ENCODE data around the gene CHMP6. TPM values are rescaled to one million over a fixed set of nuclear protein-coding genes. Genes with fewer than 3 reads are reported as not detected.
A peak's percentile ranks its signal among the peaks of the same experiment; 100 is the strongest.

CHMP6 gene
- total RNA-seq, 1 experiment from 2014 or later: 23.1 TPM

- no peak overlapping the region for H3K9ac ChIP-seq (ENCODE audit: low read length)
- H2AFZ ChIP-seq (ENCODE audit: low read length): no peak overlapping the region
- H3K9me2 ChIP-seq (replicated peaks; ENCODE audit: insufficient read depth, low read length): no peaks in the 10 kb centered on the region
- H3K4me1 ChIP-seq (ENCODE audit: low read length): peaks cover 5% of the 10 kb centered on the region
- DNase-seq: no peak
- H3K79me2 ChIP-seq (ENCODE audit: low read length): no peaks in the 10 kb centered on the region
- no peaks in the 10 kb centered on the region for H4K20me1 ChIP-seq (ENCODE audit: insufficient read depth, low read depth, low read length)
- no peak overlapping the region for H3K4me3 ChIP-seq (ENCODE audit: low read length)
- H3K27me3 ChIP-seq (ENCODE audit: low read length): no peaks in the 10 kb centered on the region
- H3K36me3 ChIP-seq (ENCODE audit: insufficient read depth, low read length): no peaks in the 10 kb centered on the region
- H3K27ac ChIP-seq (ENCODE audit: low read length): no peak overlapping the region
- no peaks in the 10 kb centered on the region for H3K9me3 ChIP-seq (ENCODE audit: low read length)
- H3K4me2 ChIP-seq (ENCODE audit: low read depth, low read length, poor library complexity, severe bottlenecking): no peak overlapping the region
These were observed 44.7 kb downstream of the CHMP6 start for GRCh38 chr17:81036197-81036941.

GRCh38 chr17:81037026-81037797 lies 45.6 kb downstream of the CHMP6 start:
- Histone ChIP-seq H2AFZ (ENCODE audit: low read length) (no peak overlapping the region), H3K36me3 (ENCODE audit: insufficient read depth, low read length) (no peaks in the 10 kb centered on the region), H3K4me2 (ENCODE audit: low read depth, low read length, poor library complexity, severe bottlenecking) (no peak overlapping the region), H4K20me1 (ENCODE audit: insufficient read depth, low read depth, low read length) (no peaks in the 10 kb centered on the region), H3K9me3 (ENCODE audit: low read length) (no peaks in the 10 kb centered on the region), H3K9ac (ENCODE audit: low read length) (no peak overlapping the region), H3K27ac (ENCODE audit: low read length) (no peak overlapping the region), H3K4me1 (ENCODE audit: low read length) (peaks cover 5% of the 10 kb centered on the region), H3K9me2 (replicated peaks; ENCODE audit: insufficient read depth, low read length) (no peaks in the 10 kb centered on the region), H3K4me3 (ENCODE audit: low read length) (no peak overlapping the region), H3K79me2 (ENCODE audit: low read length) (no peaks in the 10 kb centered on the region), H3K27me3 (ENCODE audit: low read length) (no peaks in the 10 kb centered on the region)
- no peak for DNase-seq

GRCh38 chr17:81037798-81038733 lies 46.4 kb downstream of the CHMP6 start:
- H3K4me3 ChIP-seq (ENCODE audit: low read length): no peak overlapping the region
- no peak for DNase-seq
- peaks cover 5% of the 10 kb centered on the region for H3K4me1 ChIP-seq (ENCODE audit: low read length)
- no peak overlapping the region for H3K27ac ChIP-seq (ENCODE audit: low read length)
- no peak overlapping the region for H3K9ac ChIP-seq (ENCODE audit: low read length)
- no peaks in the 10 kb centered on the region for H3K27me3 ChIP-seq (ENCODE audit: low read length)
- no peaks in the 10 kb centered on the region for H4K20me1 ChIP-seq (ENCODE audit: insufficient read depth, low read depth, low read length)
- H3K36me3 ChIP-seq (ENCODE audit: insufficient read depth, low read length): no peaks in the 10 kb centered on the region
- H3K79me2 ChIP-seq (ENCODE audit: low read length): no peaks in the 10 kb centered on the region
- H3K9me3 ChIP-seq (ENCODE audit: low read length): no peaks in the 10 kb centered on the region
- H3K4me2 ChIP-seq (ENCODE audit: low read depth, low read length, poor library complexity, severe bottlenecking): no peak overlapping the region
- no peak overlapping the region for H2AFZ ChIP-seq (ENCODE audit: low read length)
- H3K9me2 ChIP-seq (replicated peaks; ENCODE audit: insufficient read depth, low read length): no peaks in the 10 kb centered on the region

- H3K4me2 ChIP-seq (ENCODE audit: low read depth, low read length, poor library complexity, severe bottlenecking): no peak overlapping the region
- no peak overlapping the region for H3K9ac ChIP-seq (ENCODE audit: low read length)
- no peaks in the 10 kb centered on the region for H3K9me3 ChIP-seq (ENCODE audit: low read length)
- H3K36me3 ChIP-seq (ENCODE audit: insufficient read depth, low read length): no peaks in the 10 kb centered on the region
- no peak overlapping the region for H3K4me3 ChIP-seq (ENCODE audit: low read length)
- H2AFZ ChIP-seq (ENCODE audit: low read length): no peak overlapping the region
- peaks cover 3% of the 10 kb centered on the region for H3K4me1 ChIP-seq (ENCODE audit: low read length)
- DNase-seq: no peak
- no peaks in the 10 kb centered on the region for H3K79me2 ChIP-seq (ENCODE audit: low read length)
- no peaks in the 10 kb centered on the region for H3K9me2 ChIP-seq (replicated peaks; ENCODE audit: insufficient read depth, low read length)
- H4K20me1 ChIP-seq (ENCODE audit: insufficient read depth, low read depth, low read length): no peaks in the 10 kb centered on the region
- no peaks in the 10 kb centered on the region for H3K27me3 ChIP-seq (ENCODE audit: low read length)
- no peak overlapping the region for H3K27ac ChIP-seq (ENCODE audit: low read length)
These were observed 47.5 kb downstream of the CHMP6 start for GRCh38 chr17:81039096-81039495.

GRCh38 chr17:81039854-81040758 lies 48.5 kb downstream of the CHMP6 start:
- no peak for DNase-seq
- Histone ChIP-seq H3K9me3 (ENCODE audit: low read length) (no peaks in the 10 kb centered on the region), H4K20me1 (ENCODE audit: insufficient read depth, low read depth, low read length) (no peaks in the 10 kb centered on the region), H3K79me2 (ENCODE audit: low read length) (no peaks in the 10 kb centered on the region), H3K4me1 (ENCODE audit: low read length) (no peaks in the 10 kb centered on the region), H3K4me3 (ENCODE audit: low read length) (no peak overlapping the region), H3K9ac (ENCODE audit: low read length) (no peak overlapping the region), H3K36me3 (ENCODE audit: insufficient read depth, low read length) (no peaks in the 10 kb centered on the region), H2AFZ (ENCODE audit: low read length) (no peak overlapping the region), H3K27me3 (ENCODE audit: low read length) (no peaks in the 10 kb centered on the region), H3K27ac (ENCODE audit: low read length) (no peak overlapping the region), H3K4me2 (ENCODE audit: low read depth, low read length, poor library complexity, severe bottlenecking) (no peak overlapping the region), H3K9me2 (replicated peaks; ENCODE audit: insufficient read depth, low read length) (no peaks in the 10 kb centered on the region)

- H3K27ac ChIP-seq (ENCODE audit: low read length): no peak overlapping the region
- H3K9me3 ChIP-seq (ENCODE audit: low read length): no peaks in the 10 kb centered on the region
- H3K79me2 ChIP-seq (ENCODE audit: low read length): no peaks in the 10 kb centered on the region
- H3K27me3 ChIP-seq (ENCODE audit: low read length): no peaks in the 10 kb centered on the region
- H3K9me2 ChIP-seq (replicated peaks; ENCODE audit: insufficient read depth, low read length): no peaks in the 10 kb centered on the region
- H3K4me1 ChIP-seq (ENCODE audit: low read length): no peaks in the 10 kb centered on the region
- H4K20me1 ChIP-seq (ENCODE audit: insufficient read depth, low read depth, low read length): no peaks in the 10 kb centered on the region
- no peak overlapping the region for H3K4me2 ChIP-seq (ENCODE audit: low read depth, low read length, poor library complexity, severe bottlenecking)
- no peaks in the 10 kb centered on the region for H3K36me3 ChIP-seq (ENCODE audit: insufficient read depth, low read length)
- no peak overlapping the region for H3K9ac ChIP-seq (ENCODE audit: low read length)
- no peak overlapping the region for H3K4me3 ChIP-seq (ENCODE audit: low read length)
- DNase-seq: peak; percentile 77
- no peak overlapping the region for H2AFZ ChIP-seq (ENCODE audit: low read length)
These were observed 49.2 kb downstream of the CHMP6 start for GRCh38 chr17:81040791-81041337.

GRCh38 chr17:81042606-81043005 lies 51.0 kb downstream of the CHMP6 start:
- no peak for DNase-seq
- Histone ChIP-seq H4K20me1 (ENCODE audit: insufficient read depth, low read depth, low read length) (no peaks in the 10 kb centered on the region), H3K27me3 (ENCODE audit: low read length) (no peaks in the 10 kb centered on the region), H2AFZ (ENCODE audit: low read length) (no peak overlapping the region), H3K79me2 (ENCODE audit: low read length) (no peaks in the 10 kb centered on the region), H3K9ac (ENCODE audit: low read length) (no peak overlapping the region), H3K4me3 (ENCODE audit: low read length) (no peak overlapping the region), H3K4me2 (ENCODE audit: low read depth, low read length, poor library complexity, severe bottlenecking) (no peak overlapping the region), H3K36me3 (ENCODE audit: insufficient read depth, low read length) (no peaks in the 10 kb centered on the region), H3K27ac (ENCODE audit: low read length) (no peak overlapping the region), H3K9me3 (ENCODE audit: low read length) (no peaks in the 10 kb centered on the region), H3K9me2 (replicated peaks; ENCODE audit: insufficient read depth, low read length) (no peaks in the 10 kb centered on the region), H3K4me1 (ENCODE audit: low read length) (no peaks in the 10 kb centered on the region)
